Measurements from ENCODE around the gene KIF19.

DNA sequence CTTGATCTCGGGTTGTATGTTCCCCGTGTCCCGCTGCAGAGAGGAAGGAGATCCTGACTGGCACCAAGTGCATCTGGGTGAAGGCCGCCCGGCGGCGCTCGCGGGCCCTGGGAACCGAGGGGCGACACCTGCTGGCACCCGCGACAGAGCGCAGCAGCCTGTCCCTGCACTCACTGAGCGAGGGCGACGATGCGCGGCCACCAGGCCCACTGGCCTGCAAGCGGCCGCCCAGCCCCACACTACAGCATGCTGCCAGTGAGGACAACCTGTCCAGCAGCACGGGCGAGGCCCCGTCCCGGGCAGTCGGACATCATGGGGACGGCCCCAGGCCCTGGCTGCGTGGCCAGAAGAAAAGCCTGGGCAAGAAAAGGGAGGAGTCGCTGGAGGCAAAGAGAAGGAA is 28.1 kb downstream of the KIF19 start:
- peak in 1 of 4 experiments; percentile 28 for TF ChIP-seq CTCF (IDR thresholded peaks at IDR 0.05)
- no peak for TF ChIP-seq POLR2A (IDR thresholded peaks at IDR 0.05)
- TF ChIP-seq POLR2AphosphoS5 (IDR thresholded peaks at IDR 0.05) = no peak
